Hindlimb muscle (tissue), 1 donor: ENCODE results near the gene ABCB6. TPM values are rescaled to one million over a fixed set of nuclear protein-coding genes. Genes with fewer than 3 reads are reported as not detected.

Source experiments
- DNase-seq: peaks from one replicate; pipeline ENCODE4 v3.0.0-alpha.2; 2013
- polyA plus RNA-seq: library from polyadenylated mRNA; unstranded; fragments of 120-200 nt; gene quantifications from one replicate; pipeline ENCODE4 v1.2.1, GENCODE V29; 2013; ENCODE audit not compliant: insufficient read length

Gene ABCB6
- polyA plus RNA-seq, 1 donor, result 36.1 TPM

- DNase-seq, result no peak
Observed at GRCh38 chr2:219183151-219183772, 35.5 kb downstream of the ABCB6 start.

DNA sequence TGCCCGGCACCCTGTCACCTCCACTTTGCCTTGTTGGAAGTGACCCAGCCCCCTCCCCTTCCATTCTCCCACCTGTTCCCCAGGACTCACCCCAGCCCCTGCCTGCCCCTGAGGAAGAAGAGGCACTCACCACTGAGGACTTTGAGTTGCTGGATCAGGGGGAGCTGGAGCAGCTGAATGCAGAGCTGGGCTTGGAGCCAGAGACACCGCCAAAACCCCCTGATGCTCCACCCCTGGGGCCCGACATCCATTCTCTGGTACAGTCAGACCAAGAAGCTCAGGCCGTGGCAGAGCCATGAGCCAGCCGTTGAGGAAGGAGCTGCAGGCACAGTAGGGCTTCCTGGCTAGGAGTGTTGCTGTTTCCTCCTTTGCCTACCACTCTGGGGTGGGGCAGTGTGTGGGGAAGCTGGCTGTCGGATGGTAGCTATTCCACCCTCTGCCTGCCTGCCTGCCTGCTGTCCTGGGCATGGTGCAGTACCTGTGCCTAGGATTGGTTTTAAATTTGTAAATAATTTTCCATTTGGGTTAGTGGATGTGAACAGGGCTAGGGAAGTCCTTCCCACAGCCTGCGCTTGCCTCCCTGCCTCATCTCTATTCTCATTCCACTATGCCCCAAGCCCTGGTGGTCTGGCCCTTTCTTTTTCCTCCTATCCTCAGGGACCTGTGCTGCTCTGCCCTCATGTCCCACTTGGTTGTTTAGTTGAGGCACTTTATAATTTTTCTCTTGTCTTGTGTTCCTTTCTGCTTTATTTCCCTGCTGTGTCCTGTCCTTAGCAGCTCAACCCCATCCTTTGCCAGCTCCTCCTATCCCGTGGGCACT, 36.2 kb downstream of the ABCB6 start:
- DNase-seq, result no peak

- DNase-seq, result no peak
Observed at GRCh38 chr2:219181531-219181930, 37.2 kb downstream of the ABCB6 start.

DNA sequence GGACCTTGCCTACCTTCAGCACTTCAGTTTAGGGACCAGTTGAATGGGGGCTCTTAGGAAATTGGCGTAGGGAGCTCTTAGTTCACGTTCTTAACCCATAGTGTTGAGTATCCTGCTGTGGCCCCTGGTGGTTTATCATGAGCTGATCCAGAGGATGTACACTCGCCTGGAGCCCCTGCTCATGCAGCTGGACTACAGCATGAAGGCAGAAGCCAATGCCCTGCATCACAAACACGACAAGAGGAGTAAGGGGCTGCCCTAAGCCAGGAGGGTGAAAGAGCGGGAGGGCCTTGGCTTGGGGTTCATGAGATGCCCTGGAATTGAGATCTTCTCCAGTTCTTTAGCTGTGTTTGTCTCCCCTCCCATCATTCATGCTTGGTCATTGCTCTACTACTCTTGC, 37.8 kb downstream of the ABCB6 start:
- no peak for DNase-seq

DNA sequence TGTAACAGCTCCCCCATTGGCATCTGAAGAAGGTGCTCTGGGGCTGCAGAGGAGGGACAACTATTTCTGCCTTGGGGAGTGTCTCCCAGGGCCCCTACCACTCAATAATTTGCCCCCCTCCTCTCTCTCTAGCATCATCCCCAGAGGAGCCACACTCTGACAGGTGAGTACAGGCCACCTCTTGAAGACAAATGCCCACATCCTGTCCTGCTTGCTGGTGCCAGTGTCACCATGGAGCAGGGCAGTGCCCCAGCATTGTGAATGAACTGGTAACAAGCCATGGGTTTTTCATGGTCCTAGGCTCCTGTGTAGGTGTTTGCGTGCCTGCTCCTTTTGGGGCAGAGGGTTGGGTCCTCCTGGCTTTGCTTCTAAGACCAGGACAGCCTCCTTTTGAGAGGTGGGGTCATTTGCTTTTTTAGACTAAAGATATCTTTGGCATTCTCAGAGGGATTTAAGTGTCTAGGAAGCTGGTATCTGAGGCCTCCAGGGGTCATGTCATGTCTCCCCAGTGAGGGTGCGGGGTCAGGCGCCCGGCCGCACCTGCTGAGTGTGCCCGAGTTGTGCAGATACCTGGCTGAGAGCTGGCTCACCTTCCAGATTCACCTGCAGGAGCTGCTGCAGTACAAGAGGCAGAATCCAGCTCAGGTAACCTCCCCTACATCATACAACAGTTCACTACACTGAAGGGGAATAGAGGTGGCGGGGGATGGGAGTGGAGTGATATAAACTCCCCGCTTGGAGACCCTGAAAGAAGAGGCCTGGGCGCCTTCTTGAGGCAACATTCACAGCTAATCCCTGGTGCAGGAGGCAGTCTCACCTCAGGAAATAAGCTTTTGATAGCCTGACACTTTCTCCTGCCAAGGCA, 38.9 kb downstream of the ABCB6 start:
- DNase-seq, result no peak

GRCh38 chr2:219178377-219179175, 40.2 kb downstream of the ABCB6 start:
- DNase-seq, result peak; percentile 25

DNA sequence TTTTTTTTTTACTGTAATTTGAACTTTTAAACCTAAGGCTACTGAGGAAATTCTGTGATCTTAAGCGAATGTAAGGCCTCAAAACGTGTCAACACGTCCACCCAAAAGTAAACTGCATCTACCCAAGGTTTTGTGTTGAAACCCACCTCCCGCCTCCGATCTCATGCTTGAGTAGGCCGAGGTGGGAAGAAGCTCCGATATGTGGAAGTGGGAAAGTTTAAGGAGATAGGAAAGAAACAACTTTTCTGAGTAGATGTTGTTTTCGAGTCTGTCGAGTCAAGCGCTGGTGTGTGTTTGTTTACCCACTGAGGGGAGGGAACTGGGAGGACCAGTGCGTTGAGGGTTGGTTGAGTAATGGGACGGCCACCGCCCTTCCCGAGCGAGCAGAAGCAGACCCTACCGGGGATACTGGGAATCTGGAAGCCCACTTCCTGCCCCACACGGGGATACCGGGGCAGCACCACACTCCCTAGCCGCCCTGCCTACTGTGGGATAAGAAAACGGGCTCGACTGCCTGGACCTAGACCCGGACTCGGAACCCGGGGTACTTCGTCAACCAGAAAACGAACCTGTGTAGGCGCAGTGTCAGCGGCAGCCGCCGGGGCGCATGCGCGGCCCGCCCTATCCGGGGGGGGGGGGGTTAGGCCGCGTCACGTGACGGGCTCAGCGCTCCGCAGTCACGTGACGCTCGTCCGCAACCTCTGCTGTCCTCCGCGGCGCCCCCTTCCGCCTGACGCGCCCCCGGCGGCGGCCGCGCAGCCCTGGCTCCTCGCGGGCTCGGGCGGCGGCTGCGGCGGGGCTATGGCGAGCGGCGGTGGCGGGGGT, 41.0 kb downstream of the ABCB6 start, which contains the start of gene RETREG2:
RETREG2 (plus strand) TSS at position 724 of the 825 bp plus-strand sequence; CDS start at position 802, 78 bp downstream.
- DNase-seq, result peak; percentile 96

DNA sequence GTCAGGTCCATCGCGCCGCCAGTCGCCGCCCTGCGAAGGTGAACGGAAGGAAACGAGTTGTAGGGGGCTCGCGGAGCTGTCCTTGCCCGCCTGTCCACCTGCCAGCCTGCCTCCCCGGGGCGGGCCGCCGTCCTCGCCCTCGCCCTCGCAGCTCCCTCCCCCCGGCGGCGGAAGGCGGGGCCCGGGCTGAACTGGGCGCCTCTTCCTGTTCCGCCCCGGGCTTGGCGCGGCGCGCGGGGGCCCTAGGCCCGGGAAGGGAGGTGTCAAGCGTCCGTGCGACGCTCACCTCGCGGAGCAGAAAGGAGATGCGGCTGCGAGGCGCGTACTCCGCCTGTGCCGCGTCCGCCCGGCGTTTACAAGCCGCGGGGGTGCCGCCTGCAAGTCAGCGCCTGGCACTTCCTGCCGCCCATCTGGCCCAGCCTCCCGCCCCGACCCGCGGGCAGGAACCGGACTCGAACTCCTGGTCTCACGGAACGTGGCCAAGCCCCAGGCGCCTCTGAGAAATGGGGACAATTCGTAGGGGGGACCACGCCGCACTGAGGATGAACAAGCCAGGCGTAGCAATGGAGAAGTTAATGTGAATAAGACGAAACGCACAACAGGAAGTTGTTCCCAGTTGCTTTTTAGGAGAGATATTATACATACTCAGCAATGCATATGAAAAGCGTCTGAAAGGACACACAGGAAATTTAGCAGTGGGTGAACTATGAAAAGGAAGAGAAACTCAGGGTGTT, 41.8 kb downstream of the ABCB6 start, which contains the start of gene CNPPD1:
CNPPD1 (minus strand) TSS at position 108 of the 734 bp plus-strand sequence; CDS start at position 11, 97 bp downstream.
- DNase-seq, result peak; percentile 89

DNA sequence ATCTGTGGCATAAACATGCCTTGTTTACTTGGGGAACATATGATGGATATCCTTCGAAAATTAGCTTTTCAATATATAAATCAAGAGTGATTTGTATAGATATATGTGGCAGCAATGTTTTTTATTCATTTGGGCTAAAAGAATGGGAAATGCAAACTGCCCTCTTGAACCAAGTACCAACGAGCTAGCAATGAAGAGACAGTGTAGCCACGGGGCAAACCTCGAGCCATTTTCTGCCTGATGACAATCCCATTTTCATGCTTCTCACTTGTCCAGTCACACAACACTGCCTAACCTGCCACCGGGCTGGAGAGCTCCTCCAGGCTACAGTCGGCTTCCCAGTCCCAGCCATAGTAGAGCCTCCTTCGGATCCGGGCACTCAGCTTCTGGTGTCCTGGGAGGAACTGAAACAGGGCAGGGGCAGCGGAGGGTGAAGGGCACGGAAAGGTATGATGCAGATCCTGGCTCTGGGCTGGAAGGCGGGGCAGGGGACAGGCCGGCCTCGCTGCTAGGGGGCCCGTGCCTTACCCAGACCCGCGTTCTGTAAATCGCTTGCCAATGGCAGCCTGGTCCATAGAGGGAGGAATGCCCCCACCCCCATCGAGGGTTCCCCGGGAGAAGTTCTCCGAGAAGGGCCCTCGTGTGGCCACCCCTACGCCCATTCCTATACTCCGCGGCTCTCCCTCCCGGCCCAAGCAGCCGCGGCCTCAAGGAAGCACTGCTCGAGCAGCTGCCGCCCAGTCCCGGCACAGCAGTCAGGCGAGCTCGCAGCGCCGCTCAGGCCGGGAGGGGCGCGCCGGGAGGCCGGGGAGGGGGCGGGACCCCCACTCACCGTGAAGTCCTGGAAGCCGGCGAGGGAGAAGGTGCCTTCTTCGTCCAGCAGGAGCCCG, 42.6 kb downstream of the ABCB6 start:
- peak; percentile 28 for DNase-seq

GRCh38 chr2:219175486-219175885, 43.3 kb downstream of the ABCB6 start:
- DNase-seq, result no peak

DNA sequence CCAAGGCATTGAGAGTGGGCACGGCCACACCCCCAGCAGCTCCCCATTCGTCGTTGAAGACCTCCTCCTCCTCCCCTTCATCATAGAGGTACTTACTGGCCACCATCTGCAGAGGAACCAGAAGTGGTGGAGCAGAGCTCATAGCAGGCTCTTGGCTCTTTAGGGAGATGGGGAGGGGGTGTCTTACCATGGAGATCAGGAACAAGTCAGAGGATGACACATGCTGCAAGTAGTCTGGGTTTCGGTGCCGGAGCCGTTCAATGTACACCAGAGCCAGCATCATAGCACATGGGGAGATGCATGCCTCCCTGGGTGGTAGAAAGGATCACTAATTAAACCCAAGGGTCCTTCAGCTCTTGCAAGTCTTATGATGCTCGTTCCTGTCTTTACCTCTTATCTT, 44.0 kb downstream of the ABCB6 start:
- DNase-seq, result no peak

- no peak for DNase-seq
Observed at GRCh38 chr2:219174146-219174545, 44.6 kb downstream of the ABCB6 start.

DNA sequence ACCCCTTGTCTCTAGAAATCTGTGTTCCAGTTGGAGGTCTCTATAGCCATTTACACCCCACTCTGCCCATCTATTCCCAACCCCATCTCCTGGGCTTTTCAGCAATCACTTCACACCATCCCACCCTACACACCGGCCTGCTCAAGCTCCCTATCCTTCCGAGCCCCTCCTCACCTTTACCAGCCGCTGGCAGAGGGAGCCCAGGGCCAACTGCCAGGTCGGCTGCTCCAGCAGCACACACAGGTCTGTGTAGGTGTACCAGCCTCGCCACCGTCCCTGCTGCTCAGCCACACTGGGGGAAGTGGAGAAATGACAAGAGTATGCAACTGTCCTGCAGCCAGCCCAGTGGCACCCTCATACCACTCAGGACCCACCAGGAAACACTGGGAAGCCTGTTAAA, 45.6 kb downstream of the ABCB6 start:
- no peak for DNase-seq

GRCh38 chr2:219172231-219173154, 46.3 kb downstream of the ABCB6 start:
- DNase-seq, result no peak

DNA sequence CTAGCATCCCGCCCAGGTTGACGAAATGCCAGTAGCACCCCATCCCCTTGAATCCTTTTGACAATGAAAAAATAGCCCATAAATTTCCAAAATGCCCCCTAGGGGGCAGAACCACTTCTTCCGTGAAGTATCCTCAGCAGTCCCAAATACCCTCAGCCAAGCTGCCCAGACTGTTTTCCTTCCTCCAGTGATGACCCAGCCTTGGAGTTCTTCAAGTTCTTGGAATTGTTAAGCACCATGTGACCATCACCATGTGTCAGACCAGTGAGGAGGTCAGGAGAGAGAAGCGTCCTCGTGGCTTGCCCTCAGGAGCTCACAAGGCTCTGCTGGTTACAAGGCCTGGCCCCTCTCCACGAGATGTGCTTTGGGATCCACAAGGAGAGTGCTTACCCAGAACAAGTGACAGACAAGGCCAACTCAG, 47.5 kb downstream of the ABCB6 start:
- peak; percentile 24 for DNase-seq

- DNase-seq, result no peak
Observed at GRCh38 chr2:219169930-219170654, 48.7 kb downstream of the ABCB6 start, which contains the start of gene SLC23A3. Gene SLC23A3 (minus strand): TSS chr2:219170029. CDS start chr2:219169984, 45 bp downstream.

DNA sequence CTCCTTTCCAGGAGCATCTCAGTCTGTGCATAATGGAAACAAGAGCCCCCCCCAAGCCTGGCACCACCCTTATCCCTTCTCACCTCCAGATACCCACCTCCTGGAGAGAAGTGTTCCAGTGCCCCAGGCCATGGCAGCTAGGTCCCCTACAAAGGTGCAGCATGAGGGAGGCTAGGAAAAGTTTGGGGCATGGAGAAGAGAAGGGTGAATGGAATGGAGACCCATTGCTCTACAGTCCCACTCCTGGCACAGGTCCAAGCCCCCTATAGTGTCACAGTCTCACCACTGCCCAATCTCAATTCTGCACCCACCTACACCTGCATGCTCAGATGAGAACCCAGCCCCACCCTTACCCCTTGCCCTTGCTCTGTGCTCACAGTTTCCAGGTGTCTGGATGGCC, 49.8 kb downstream of the ABCB6 start:
- no peak for DNase-seq
